Measurements from ENCODE around the gene EIF2S1.

EIF2S1 gene

DNA sequence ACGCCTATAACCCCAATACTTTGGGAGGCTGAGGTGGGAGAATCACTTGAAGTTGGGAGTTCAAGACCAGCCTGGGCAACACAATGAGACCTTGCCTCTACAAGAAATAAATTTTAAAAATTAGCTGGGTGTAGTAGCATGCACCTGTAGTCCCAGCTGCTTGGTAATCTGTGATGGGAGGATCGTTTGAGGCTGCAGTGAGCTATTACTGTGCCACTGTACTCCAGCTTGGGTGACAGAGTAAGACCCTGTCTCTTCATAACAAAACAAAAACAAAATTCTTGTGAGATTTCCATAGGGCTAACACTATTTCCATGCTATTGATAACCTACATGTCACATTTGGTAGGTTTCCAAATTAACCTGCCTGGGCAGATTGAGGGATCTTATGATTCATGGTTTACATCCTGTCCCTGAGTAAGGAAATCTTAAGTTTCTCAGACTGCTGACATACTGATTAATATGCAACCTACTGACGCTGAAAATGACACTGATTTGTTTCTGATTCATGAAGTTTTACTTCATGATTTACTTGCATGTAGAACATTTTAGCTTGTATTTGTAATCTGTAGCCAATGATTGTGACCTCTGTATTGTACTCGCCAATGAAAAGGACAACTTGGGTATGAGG lies 16.4 kb upstream of the EIF2S1 start:
- H3K4me1 ChIP-seq (ENCODE audit: control insufficient read depth, insufficient read depth, low read length), result no peaks in the 10 kb centered on the region
- H3K27me3 ChIP-seq (ENCODE audit: control insufficient read depth in 1 of 2, insufficient read depth in 2 of 2, low read length in 2 of 2), result no peaks in the 10 kb centered on the region
- H3K9ac ChIP-seq (ENCODE audit: low read length in 2 of 2), result no peak overlapping the region
- H3K36me3 ChIP-seq (ENCODE audit: control insufficient read depth in 2 of 2, insufficient read depth in 2 of 2, low read length in 2 of 2), result peaks cover 25 to 32% of the 10 kb centered on the region in 2 donors
- no peak overlapping the region for H3K4me3 ChIP-seq (ENCODE audit: low read length in 2 of 2)
- H3K27ac ChIP-seq (ENCODE audit: low read length), result no peak overlapping the region
- H3K9me3 ChIP-seq (ENCODE audit: control insufficient read depth in 2 of 2, low read length in 2 of 2), result no peaks in the 10 kb centered on the region

DNA sequence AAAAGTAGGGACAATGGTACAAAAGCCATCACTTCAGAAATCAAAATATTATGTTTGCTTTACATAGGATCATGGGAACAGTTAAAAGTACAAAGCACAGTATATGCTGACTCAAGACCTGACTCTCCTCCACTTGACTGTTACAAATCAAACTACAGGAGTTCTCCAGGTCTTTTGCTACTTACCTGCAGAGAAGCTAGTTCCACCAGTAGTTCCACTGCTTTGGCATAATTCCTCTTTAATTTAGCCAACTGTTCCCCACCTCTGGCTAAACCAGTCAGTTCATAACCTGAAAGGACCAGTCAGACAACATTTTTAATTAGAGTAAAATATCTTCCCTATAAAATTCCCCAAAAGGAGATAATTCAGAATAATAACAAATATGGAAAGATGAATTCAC lies 14.5 kb upstream of the EIF2S1 start:
- Histone ChIP-seq H3K27ac (ENCODE audit: low read length) (no peak overlapping the region), H3K4me3 (ENCODE audit: low read length in 2 of 2) (no peak overlapping the region), H3K9ac (ENCODE audit: low read length in 2 of 2) (no peak overlapping the region), H3K36me3 (ENCODE audit: control insufficient read depth in 2 of 2, insufficient read depth in 2 of 2, low read length in 2 of 2) (peaks cover 26 to 33% of the 10 kb centered on the region in 2 donors), H3K4me1 (ENCODE audit: control insufficient read depth, insufficient read depth, low read length) (no peaks in the 10 kb centered on the region), H3K9me3 (ENCODE audit: control insufficient read depth in 2 of 2, low read length in 2 of 2) (no peaks in the 10 kb centered on the region), H3K27me3 (ENCODE audit: control insufficient read depth in 1 of 2, insufficient read depth in 2 of 2, low read length in 2 of 2) (no peaks in the 10 kb centered on the region)

DNA sequence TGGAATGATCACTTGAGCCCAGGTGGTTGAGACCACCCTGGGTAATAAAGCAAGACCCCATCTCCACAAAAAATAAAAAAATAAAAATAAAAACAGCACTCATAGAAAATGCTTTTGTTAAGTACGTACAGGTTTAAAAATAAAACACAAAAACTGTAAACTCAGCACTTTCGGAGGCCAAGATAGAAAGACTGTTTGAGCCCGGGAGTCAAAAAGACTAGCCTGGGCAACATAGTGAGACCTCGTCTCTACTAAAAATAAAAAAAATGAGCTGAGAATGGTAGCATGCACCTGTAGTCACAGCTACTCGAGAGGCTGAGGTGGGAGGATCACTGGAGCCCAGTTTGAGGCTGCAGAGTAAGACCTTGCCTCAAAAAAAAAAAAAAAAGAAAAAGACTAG lies 8.1 kb upstream of the EIF2S1 start:
- no peaks in the 10 kb centered on the region for H3K4me1 ChIP-seq (ENCODE audit: control insufficient read depth, insufficient read depth, low read length)
- H3K36me3 ChIP-seq (ENCODE audit: control insufficient read depth in 2 of 2, insufficient read depth in 2 of 2, low read length in 2 of 2), result peaks cover 12 to 15% of the 10 kb centered on the region in 2 donors
- no peaks in the 10 kb centered on the region for H3K27me3 ChIP-seq (ENCODE audit: control insufficient read depth in 1 of 2, insufficient read depth in 2 of 2, low read length in 2 of 2)
- H3K9ac ChIP-seq (ENCODE audit: low read length in 2 of 2), result no peak overlapping the region
- no peak overlapping the region for H3K4me3 ChIP-seq (ENCODE audit: low read length in 2 of 2)
- H3K27ac ChIP-seq (ENCODE audit: low read length), result no peak overlapping the region
- no peaks in the 10 kb centered on the region for H3K9me3 ChIP-seq (ENCODE audit: control insufficient read depth in 2 of 2, low read length in 2 of 2)

DNA sequence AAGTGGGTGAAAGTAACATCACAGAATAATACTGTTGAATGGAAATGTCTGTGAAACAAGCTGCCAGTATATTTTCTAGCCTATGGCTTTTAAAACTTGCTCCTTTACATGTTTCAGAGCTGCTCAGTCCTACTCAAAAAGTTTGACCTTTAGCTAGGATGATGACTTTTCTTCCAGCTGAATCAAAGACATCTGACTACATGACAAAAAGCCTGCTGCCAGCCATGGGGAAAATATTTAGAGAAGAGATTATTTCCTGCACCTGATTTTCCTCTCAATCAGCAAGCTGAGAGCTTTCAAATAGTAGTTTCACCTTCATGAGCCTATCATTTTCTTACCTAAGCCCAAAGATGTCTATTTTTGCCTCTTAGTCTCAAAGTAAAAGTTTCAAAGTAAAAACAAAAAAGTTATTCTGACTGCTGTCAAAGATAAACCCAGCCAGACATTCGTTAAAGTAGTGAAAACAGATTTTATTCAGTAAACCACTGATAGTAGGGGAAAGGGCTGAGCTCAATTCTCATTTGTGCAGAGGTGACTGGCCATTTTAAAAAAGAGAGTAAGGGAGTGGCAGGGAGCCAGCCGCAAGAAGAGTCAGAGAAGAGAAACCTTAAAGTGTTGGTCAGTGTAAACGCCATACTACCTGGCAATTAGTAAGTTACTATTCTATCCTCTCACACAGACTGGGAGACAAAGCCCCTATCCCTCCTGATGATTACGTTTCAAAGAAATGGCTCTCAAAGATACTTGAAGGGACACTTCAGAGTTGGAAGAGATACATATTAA lies 2.8 kb upstream of the EIF2S1 start:
- Histone ChIP-seq H3K36me3 (ENCODE audit: control insufficient read depth in 2 of 2, insufficient read depth in 2 of 2, low read length in 2 of 2) (peaks cover 0 to 2% of the 10 kb centered on the region in 2 donors), H3K27ac (ENCODE audit: low read length) (no peak overlapping the region), H3K4me3 (ENCODE audit: low read length in 2 of 2) (peak overlapping the region in 1 of 2 donors; percentile 0), H3K27me3 (ENCODE audit: control insufficient read depth in 1 of 2, insufficient read depth in 2 of 2, low read length in 2 of 2) (no peaks in the 10 kb centered on the region), H3K4me1 (ENCODE audit: control insufficient read depth, insufficient read depth, low read length) (peaks cover 5% of the 10 kb centered on the region), H3K9me3 (ENCODE audit: control insufficient read depth in 2 of 2, low read length in 2 of 2) (no peaks in the 10 kb centered on the region), H3K9ac (ENCODE audit: low read length in 2 of 2) (no peak overlapping the region)

DNA sequence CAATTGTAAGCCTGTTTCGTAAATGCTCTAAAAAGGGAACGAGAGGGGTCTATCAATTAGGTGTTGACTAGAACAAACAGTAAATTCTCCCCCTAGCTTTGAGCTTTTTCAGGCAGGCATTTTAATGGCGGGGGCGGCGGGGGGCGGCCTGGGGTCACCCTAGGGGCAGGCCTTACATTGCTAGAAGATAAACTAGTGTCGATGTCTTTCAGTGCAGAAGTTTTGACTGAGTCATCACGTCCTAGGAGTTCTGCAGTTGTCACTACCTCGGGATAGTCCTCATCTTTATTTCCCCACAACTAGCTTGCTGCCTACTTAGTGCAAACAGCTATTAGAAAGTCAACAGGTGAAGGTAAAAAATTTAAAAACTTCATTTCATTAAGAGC lies 2.2 kb upstream of the EIF2S1 start:
- H3K4me3 ChIP-seq (ENCODE audit: low read length in 2 of 2), result peak overlapping the region in 1 of 2 donors; percentile 0
- H3K36me3 ChIP-seq (ENCODE audit: control insufficient read depth in 2 of 2, insufficient read depth in 2 of 2, low read length in 2 of 2), result peaks cover under 1 to 2% of the 10 kb centered on the region in 2 donors
- no peak overlapping the region for H3K9ac ChIP-seq (ENCODE audit: low read length in 2 of 2)
- H3K4me1 ChIP-seq (ENCODE audit: control insufficient read depth, insufficient read depth, low read length), result peaks cover 5% of the 10 kb centered on the region
- no peaks in the 10 kb centered on the region for H3K27me3 ChIP-seq (ENCODE audit: control insufficient read depth in 1 of 2, insufficient read depth in 2 of 2, low read length in 2 of 2)
- H3K27ac ChIP-seq (ENCODE audit: low read length), result no peak overlapping the region
- H3K9me3 ChIP-seq (ENCODE audit: control insufficient read depth in 2 of 2, low read length in 2 of 2), result no peaks in the 10 kb centered on the region

DNA sequence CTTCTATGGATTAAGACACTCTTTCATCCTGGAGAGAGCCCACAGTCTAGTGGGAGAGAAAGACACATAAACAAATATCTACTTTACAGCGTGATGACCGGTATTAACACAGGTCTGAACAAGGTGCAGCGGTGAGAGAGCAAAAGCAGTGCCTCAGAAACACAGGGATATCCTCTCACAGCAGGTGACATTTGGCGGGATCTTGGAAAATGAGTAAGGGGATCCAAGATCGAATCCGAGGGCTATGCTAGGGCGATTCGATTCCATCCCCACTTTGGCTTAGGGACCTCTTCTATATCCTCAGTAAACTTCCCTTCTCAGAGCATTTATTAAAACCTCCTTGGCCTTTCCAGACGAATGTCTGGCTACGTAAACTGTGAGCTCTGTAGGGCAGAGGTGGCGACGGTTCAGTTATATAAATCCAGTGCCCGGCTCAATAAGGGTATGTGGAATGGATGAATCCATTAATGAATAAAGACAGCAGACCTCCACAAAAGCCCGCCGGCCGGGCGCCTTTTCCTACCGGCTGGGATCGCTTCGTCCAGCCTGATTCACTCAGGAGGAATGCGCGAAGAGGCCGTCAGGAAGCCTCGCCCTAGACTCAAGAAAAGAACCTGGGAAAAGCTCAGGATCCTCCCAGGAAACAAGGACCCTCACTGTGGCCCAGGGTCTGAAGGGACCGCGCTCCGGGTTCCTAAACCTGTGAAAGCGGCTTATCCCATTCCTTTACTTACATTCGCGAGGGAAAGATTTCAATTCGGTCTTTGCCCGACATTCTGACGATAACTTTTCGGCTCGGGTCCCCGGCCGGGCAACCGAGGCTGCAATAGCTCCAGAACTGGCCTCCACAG lies 979 bp upstream of the EIF2S1 start:
- H3K4me1 ChIP-seq (ENCODE audit: control insufficient read depth, insufficient read depth, low read length), result peaks cover 5% of the 10 kb centered on the region
- peak overlapping the region; percentile 94 for H3K27ac ChIP-seq (ENCODE audit: low read length)
- peak overlapping the region; percentile 81 to 94 for H3K9ac ChIP-seq (ENCODE audit: low read length in 2 of 2)
- peaks cover 2% of the 10 kb centered on the region in 2 donors for H3K36me3 ChIP-seq (ENCODE audit: control insufficient read depth in 2 of 2, insufficient read depth in 2 of 2, low read length in 2 of 2)
- H3K4me3 ChIP-seq (ENCODE audit: low read length in 2 of 2), result peak overlapping the region; percentile 89 to 96
- H3K27me3 ChIP-seq (ENCODE audit: control insufficient read depth in 1 of 2, insufficient read depth in 2 of 2, low read length in 2 of 2), result no peaks in the 10 kb centered on the region
- H3K9me3 ChIP-seq (ENCODE audit: control insufficient read depth in 2 of 2, low read length in 2 of 2), result no peaks in the 10 kb centered on the region

DNA sequence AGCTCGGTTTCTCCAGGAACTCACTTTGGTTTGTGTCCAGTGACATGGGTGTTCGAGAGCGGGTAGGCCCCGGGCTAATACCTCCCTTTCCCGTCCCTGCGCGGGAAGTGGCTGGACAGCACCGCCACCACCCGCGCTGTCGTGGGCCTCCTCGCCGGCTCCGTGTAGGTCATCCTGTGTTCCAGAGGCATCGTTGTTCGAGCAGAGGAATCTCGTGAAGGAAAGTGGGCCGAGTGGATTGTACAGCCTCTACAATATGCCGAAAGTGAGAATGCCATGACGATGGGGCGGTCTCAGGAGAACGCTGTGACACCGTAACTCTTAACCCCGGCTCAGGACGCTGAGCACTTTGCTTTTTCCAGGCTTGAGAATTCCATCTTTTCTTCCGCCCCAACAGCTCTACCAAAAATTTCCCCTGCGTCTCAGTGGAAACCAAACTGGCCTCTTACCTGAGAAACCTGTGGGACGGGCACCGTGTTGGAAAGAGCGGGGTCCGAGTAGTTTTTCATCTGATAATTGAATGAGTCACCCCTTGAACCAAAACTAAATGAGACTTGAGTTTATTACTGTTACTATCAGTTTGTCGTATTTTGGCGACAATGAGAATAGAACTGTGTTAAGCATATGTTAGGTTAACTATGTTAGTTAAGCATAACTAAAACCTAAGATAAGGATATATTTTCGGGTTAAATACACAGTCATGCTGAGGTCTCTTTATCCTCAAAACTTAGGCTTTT lies 510 bp downstream of the EIF2S1 start:
- Histone ChIP-seq H3K27me3 (ENCODE audit: control insufficient read depth in 1 of 2, insufficient read depth in 2 of 2, low read length in 2 of 2) (no peaks in the 10 kb centered on the region), H3K27ac (ENCODE audit: low read length) (peak overlapping the region; percentile 94), H3K36me3 (ENCODE audit: control insufficient read depth in 2 of 2, insufficient read depth in 2 of 2, low read length in 2 of 2) (peaks cover 2 to 9% of the 10 kb centered on the region in 2 donors), H3K4me1 (ENCODE audit: control insufficient read depth, insufficient read depth, low read length) (peaks cover 5% of the 10 kb centered on the region), H3K9ac (ENCODE audit: low read length in 2 of 2) (peak overlapping the region; percentile 81 to 97), H3K4me3 (ENCODE audit: low read length in 2 of 2) (peak overlapping the region; percentile 86 to 96), H3K9me3 (ENCODE audit: control insufficient read depth in 2 of 2, low read length in 2 of 2) (no peaks in the 10 kb centered on the region)

DNA sequence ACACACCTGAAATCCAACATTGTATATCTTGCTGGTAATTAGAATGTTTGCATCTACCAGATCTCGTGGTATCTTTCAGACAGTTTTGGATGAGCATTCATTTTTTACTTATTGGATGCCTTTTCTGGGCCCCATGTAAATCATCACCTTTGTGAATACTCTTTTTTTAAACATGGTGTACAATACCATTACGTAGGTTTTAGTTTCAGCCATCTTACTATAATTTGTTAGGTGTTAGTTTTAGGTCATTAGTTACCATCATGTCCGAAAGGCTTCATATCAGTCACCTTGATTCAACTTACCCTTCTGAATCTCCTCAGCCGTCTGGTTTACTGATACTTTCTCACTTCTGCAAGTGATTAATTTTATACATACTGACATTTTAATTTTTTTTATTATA lies 5.3 kb downstream of the EIF2S1 start:
- H3K27ac ChIP-seq (ENCODE audit: low read length), result no peak overlapping the region
- no peak overlapping the region for H3K9ac ChIP-seq (ENCODE audit: low read length in 2 of 2)
- H3K4me1 ChIP-seq (ENCODE audit: control insufficient read depth, insufficient read depth, low read length), result no peaks in the 10 kb centered on the region
- no peaks in the 10 kb centered on the region for H3K27me3 ChIP-seq (ENCODE audit: control insufficient read depth in 1 of 2, insufficient read depth in 2 of 2, low read length in 2 of 2)
- no peak overlapping the region for H3K4me3 ChIP-seq (ENCODE audit: low read length in 2 of 2)
- H3K36me3 ChIP-seq (ENCODE audit: control insufficient read depth in 2 of 2, insufficient read depth in 2 of 2, low read length in 2 of 2), result peaks cover 14 to 28% of the 10 kb centered on the region in 2 donors
- no peaks in the 10 kb centered on the region for H3K9me3 ChIP-seq (ENCODE audit: control insufficient read depth in 2 of 2, low read length in 2 of 2)

DNA sequence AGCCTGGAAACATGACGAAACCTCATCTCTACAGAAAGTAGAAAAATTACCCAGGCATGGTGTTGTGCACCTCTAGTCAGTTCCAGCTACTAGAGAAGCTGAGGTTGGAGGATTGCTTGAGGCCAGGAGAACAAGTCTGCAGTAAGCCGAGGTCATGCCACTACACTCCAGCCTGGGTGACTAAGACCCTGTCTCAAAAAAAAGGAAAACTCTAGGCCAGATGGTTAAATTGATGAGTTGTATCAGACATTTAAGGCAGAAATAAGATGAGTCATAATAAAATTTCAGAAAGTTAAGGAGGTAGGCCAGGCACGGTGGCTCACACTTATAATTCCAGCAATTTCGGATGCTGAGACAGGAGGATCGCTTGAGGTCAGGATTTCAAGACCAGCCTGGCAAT lies 10.7 kb downstream of the EIF2S1 start:
- no peak overlapping the region for H3K9ac ChIP-seq (ENCODE audit: low read length in 2 of 2)
- no peak overlapping the region for H3K4me3 ChIP-seq (ENCODE audit: low read length in 2 of 2)
- peaks cover 26 to 27% of the 10 kb centered on the region in 2 donors for H3K36me3 ChIP-seq (ENCODE audit: control insufficient read depth in 2 of 2, insufficient read depth in 2 of 2, low read length in 2 of 2)
- H3K4me1 ChIP-seq (ENCODE audit: control insufficient read depth, insufficient read depth, low read length), result no peaks in the 10 kb centered on the region
- no peaks in the 10 kb centered on the region for H3K27me3 ChIP-seq (ENCODE audit: control insufficient read depth in 1 of 2, insufficient read depth in 2 of 2, low read length in 2 of 2)
- no peaks in the 10 kb centered on the region for H3K9me3 ChIP-seq (ENCODE audit: control insufficient read depth in 2 of 2, low read length in 2 of 2)
- H3K27ac ChIP-seq (ENCODE audit: low read length), result no peak overlapping the region
